GM06990 (cell line): Measurements from ENCODE around the gene SSH2.

Source experiments
- DNase-seq: peaks from one replicate; pipeline ENCODE4 v3.0.0-alpha.2; 2011; ENCODE audit not compliant: insufficient read length; ENCODE audit errors: extremely low read depth
- H3K27me3 ChIP-seq: replicated peaks from 2 replicates; pipeline ENCODE4 v1.6.0; 2011; ENCODE audit warnings: low read length; ENCODE audit not compliant: control insufficient read depth, insufficient read depth
- H3K36me3 ChIP-seq: 2 replicates; pipeline ENCODE4 v1.5.1; 2011; ENCODE audit warnings: low read length; ENCODE audit not compliant: control insufficient read depth, insufficient read depth
- H3K4me3 ChIP-seq: replicated peaks from 2 replicates; pipeline ENCODE4 v1.5.1; 2011; ENCODE audit warnings: low read depth, mild to moderate bottlenecking, control low read depth, low read length
- CTCF ChIP-seq: IDR thresholded peaks from 2 replicates; pipeline ENCODE4 v1.5.1; 2011; ENCODE audit warnings: low read length, control low read depth, mild to moderate bottlenecking, inconsistent platforms; ENCODE audit not compliant: insufficient read depth, poor library complexity, severe bottlenecking

Gene SSH2

GRCh38 chr17:29586676-29587469 lies 343.2 kb downstream of the SSH2 start:
- no peak overlapping the region for H3K4me3 ChIP-seq
- DNase-seq: no peak
- peaks cover 8% of the 10 kb centered on the region for H3K36me3 ChIP-seq
- TF ChIP-seq CTCF: no peak
- H3K27me3 ChIP-seq: no peaks in the 10 kb centered on the region

- no peaks in the 10 kb centered on the region for H3K27me3 ChIP-seq
- H3K4me3 ChIP-seq: no peak overlapping the region
- peak; percentile 76 for TF ChIP-seq CTCF
- peaks cover 11% of the 10 kb centered on the region for H3K36me3 ChIP-seq
- no peak for DNase-seq
Measured at GRCh38 chr17:29585080-29585751, 344.8 kb downstream of the SSH2 start.

- no peak for TF ChIP-seq CTCF
- Histone ChIP-seq H3K4me3 (no peak overlapping the region), H3K36me3 (peaks cover 15% of the 10 kb centered on the region), H3K27me3 (no peaks in the 10 kb centered on the region)
- no peak for DNase-seq
Measured at GRCh38 chr17:29584452-29585079, 345.5 kb downstream of the SSH2 start.

GRCh38 chr17:29583324-29584248 lies 346.4 kb downstream of the SSH2 start:
- Histone ChIP-seq H3K36me3 (peaks cover 15% of the 10 kb centered on the region), H3K4me3 (no peak overlapping the region), H3K27me3 (no peaks in the 10 kb centered on the region)
- no peak for DNase-seq
- TF ChIP-seq CTCF: no peak

GRCh38 chr17:29582772-29583171 lies 347.3 kb downstream of the SSH2 start:
- H3K36me3 ChIP-seq: peaks cover 18% of the 10 kb centered on the region
- H3K4me3 ChIP-seq: no peak overlapping the region
- TF ChIP-seq CTCF: no peak
- no peak for DNase-seq
- H3K27me3 ChIP-seq: no peaks in the 10 kb centered on the region
